Progenitor cell of endocrine pancreas (in vitro differentiated cells): ENCODE results near the gene CLASP2. TPM values are rescaled to one million over a fixed set of nuclear protein-coding genes. Genes with fewer than 3 reads are reported as not detected.

Source experiments
- DNase-seq: peaks from one replicate; pipeline ENCODE4 v3.0.0; 2021; ENCODE audit warnings: low spot score; ENCODE audit not compliant: unreplicated experiment
- H3K27ac Mint-ChIP-seq: 2 replicates; pipeline ENCODE4 v1.8.0; 2021; ENCODE audit warnings: mild to moderate bottlenecking, moderate library complexity, mixed read lengths
- H3K27me3 Mint-ChIP-seq: 2 replicates; pipeline ENCODE4 v1.8.0; 2021; ENCODE audit warnings: mixed read lengths
- H3K36me3 Mint-ChIP-seq: 2 replicates; pipeline ENCODE4 v1.8.0; 2022; ENCODE audit warnings: mixed read lengths; ENCODE audit not compliant: insufficient read depth
- H3K4me1 Mint-ChIP-seq: 2 replicates; pipeline ENCODE4 v1.8.0; 2021; ENCODE audit warnings: low read depth, mixed read lengths
- H3K4me3 Mint-ChIP-seq: 2 replicates; pipeline ENCODE4 v1.8.0; 2021; ENCODE audit warnings: low read depth, mild to moderate bottlenecking, moderate library complexity, mixed read lengths
- H3K9me3 Mint-ChIP-seq: 2 replicates; pipeline ENCODE4 v1.8.0; 2021; ENCODE audit warnings: low read depth, mixed read lengths
- CTCF ChIP-seq: fragments of 200-600 bp; sonication (generic); IDR thresholded peaks from one replicate; pipeline ENCODE4 v1.5.0; 2021; ENCODE audit warnings: antibody characterized with exemption, mild to moderate bottlenecking; ENCODE audit not compliant: unreplicated experiment
- total RNA-seq: library from RNA; stranded (reverse); gene quantifications from 2 replicates; pipeline ENCODE4 v1.2.1, GENCODE V29; 2021

CLASP2 gene
- total RNA-seq, 1 donor from 2014 or later = 58.4 TPM

GRCh38 chr3:33544126-33544525 lies 173.9 kb downstream of the CLASP2 start:
- no peak overlapping the region for H3K4me3 Mint-ChIP-seq

GRCh38 chr3:33543601-33544000 lies 174.5 kb downstream of the CLASP2 start:
- DNase-seq = no peak
- Mint-ChIP-seq H3K9me3 (peaks cover 11% of the 10 kb centered on the region), H3K4me1 (no peaks in the 10 kb centered on the region), H3K4me3 (no peak overlapping the region), H3K36me3 (peaks cover 21% of the 10 kb centered on the region), H3K27me3 (no peaks in the 10 kb centered on the region), H3K27ac (no peak overlapping the region)
- no peak for TF ChIP-seq CTCF

More at GRCh38 chr3:33544126-33544525, 173.9 kb downstream of the CLASP2 start:
- H3K36me3 Mint-ChIP-seq = peaks cover 27% of the 10 kb centered on the region
- no peaks in the 10 kb centered on the region for H3K4me1 Mint-ChIP-seq
- peaks cover 12% of the 10 kb centered on the region for H3K9me3 Mint-ChIP-seq
- TF ChIP-seq CTCF = no peak
- H3K27ac Mint-ChIP-seq = no peak overlapping the region
- H3K27me3 Mint-ChIP-seq = no peaks in the 10 kb centered on the region
- no peak for DNase-seq

- Mint-ChIP-seq H3K4me1 (no peaks in the 10 kb centered on the region), H3K27me3 (no peaks in the 10 kb centered on the region), H3K4me3 (no peak overlapping the region), H3K27ac (no peak overlapping the region), H3K36me3 (peaks cover 15% of the 10 kb centered on the region), H3K9me3 (peaks cover 4% of the 10 kb centered on the region)
- no peak for TF ChIP-seq CTCF
- no peak for DNase-seq
Observed at GRCh38 chr3:33541918-33542317, 176.1 kb downstream of the CLASP2 start.

- Mint-ChIP-seq H3K27ac (no peak overlapping the region), H3K4me3 (no peak overlapping the region), H3K4me1 (no peaks in the 10 kb centered on the region), H3K9me3 (no peaks in the 10 kb centered on the region), H3K36me3 (peaks cover 8% of the 10 kb centered on the region), H3K27me3 (no peaks in the 10 kb centered on the region)
- no peak for TF ChIP-seq CTCF
- no peak for DNase-seq
Observed at GRCh38 chr3:33538678-33539339, 179.2 kb downstream of the CLASP2 start.

GRCh38 chr3:33537133-33537532 lies 180.9 kb downstream of the CLASP2 start:
- no peak for DNase-seq
- Mint-ChIP-seq H3K4me3 (no peak overlapping the region), H3K9me3 (no peaks in the 10 kb centered on the region), H3K27me3 (no peaks in the 10 kb centered on the region), H3K36me3 (peaks cover 11% of the 10 kb centered on the region), H3K27ac (no peak overlapping the region), H3K4me1 (no peaks in the 10 kb centered on the region)
- TF ChIP-seq CTCF = no peak
